NCI-H774 (cell line): Measurements from ENCODE around the gene SBF1.

Experiments
- DNase-seq: peaks from one replicate; lab custom pipeline; 2025; lab: John Stamatoyannopoulos, UW

Gene SBF1

DNA sequence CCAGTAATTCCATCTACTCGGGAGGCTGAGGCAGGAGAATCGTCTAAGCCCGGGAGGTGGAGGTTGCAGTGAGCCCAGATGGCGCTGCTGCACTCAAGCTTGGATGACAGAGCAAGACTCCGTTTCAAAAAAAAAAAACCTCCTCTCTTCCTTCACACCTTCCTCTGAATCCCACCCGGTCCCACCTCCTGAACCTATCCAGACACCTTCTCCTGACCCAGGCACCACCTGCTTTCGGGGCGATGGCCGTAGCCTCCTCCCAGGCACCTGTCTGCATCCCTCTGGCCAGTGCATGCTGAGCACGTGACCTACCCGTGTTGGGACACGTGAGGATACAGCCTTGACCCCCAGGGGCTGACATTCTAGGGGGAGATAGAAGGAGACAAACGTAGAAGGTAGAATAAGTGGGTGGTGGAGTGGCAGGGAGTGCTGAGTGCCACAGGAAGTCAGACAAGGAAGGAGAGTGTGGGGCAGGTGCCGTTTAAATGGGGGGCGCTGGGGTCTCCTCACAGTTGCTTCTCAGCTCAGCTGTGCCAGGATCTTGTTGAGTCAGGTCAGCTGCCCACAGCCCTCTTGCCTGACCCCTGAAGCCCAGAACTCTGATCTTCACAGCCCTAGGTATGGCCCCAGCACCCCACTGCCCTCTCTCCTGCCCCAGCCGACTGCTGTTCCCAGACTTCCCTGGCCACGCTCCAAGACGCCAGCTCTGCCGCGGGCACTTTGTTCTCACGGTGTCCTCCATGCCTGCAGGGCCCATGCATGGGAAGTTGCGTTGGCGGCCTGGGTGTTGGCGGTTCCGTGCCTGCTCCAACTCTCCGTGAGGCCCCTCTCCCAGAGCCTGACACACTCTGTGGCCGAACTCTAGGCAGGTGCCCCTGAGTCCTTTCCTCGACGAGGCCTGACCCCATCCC lies 10.6 kb upstream of the SBF1 start:
- DNase-seq = no peak

DNA sequence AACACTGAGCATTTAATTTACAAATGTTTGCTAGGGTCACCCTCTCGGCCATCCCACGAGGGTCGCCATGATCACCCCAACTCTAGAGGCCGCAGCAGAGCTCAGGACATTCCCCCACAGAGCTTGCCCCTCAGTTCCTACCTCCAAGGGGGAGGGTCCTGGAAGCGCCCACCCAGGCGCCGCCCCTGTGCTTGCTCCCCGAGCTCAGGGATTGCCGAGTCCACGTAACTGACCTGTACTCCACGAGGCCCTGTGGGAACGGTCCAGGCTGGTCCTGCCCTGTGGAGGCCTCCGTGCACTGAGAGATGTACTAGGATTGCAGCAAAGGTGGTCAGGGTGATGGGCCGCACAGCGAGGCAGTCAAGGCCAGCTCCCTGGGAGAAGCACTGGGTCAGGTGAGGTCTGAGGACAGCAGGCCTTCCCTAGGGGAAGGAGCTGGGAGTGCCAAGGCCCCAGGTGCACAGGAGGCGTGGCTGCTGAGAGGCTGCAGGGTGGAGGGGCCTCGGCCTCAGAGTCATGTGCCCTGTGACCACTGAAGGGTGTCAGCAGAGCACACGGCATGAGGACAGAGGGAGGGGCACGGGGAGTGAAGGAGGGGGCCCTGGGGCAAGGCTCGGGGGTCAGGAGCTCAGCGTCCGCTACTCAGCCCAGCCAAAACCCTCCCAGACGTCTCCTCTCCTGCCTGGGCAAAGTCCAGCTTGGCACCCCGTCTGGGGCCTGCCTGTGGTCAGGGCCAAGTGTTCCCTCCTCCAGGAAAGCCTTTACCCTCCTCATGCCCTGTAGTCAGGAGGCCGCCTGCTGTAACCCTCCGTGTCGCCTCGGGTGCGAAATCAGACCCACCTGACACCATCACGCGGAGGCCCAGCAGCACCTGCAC lies 9.4 kb upstream of the SBF1 start:
- DNase-seq = no peak

DNA sequence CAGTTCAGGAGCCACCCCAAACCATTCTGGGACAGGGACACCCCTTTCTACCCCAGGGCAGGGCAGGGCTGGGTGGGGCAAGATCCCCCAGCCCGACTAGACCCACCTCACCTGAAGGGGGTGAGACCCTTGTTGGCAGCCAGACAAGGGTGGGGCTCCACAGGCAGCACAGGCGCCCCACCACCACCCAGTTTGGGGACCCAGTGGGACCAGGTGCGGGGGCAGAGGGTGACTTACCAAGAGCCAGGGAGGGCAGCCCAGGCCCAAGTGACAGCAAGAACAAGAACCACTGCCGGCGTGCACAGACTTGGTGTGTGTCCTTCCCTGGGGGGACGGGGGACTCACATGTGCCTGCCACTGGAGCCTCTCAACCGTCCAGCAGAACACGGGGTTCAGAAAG lies 8.7 kb upstream of the SBF1 start:
- no peak for DNase-seq

DNA sequence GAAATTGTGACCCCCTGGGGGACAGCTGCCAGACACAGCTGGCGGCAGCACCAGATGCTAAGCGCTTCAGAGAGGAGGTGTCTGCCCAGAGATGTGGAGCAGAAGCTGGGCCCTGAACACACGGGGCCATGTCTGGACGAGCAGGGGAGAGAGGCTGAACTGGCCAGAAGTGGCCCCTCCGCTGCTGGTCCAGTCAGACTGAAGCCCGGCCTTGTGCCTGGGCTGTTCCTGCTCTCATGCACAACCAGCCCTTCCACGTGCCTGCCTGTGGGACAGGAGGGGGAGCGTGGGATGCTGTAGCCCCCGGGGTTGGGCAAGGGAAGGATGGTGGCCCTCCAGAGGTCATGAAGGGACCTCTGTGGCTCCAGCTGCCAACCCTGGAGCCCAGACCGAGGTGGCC lies 8.3 kb upstream of the SBF1 start:
- no peak for DNase-seq

DNA sequence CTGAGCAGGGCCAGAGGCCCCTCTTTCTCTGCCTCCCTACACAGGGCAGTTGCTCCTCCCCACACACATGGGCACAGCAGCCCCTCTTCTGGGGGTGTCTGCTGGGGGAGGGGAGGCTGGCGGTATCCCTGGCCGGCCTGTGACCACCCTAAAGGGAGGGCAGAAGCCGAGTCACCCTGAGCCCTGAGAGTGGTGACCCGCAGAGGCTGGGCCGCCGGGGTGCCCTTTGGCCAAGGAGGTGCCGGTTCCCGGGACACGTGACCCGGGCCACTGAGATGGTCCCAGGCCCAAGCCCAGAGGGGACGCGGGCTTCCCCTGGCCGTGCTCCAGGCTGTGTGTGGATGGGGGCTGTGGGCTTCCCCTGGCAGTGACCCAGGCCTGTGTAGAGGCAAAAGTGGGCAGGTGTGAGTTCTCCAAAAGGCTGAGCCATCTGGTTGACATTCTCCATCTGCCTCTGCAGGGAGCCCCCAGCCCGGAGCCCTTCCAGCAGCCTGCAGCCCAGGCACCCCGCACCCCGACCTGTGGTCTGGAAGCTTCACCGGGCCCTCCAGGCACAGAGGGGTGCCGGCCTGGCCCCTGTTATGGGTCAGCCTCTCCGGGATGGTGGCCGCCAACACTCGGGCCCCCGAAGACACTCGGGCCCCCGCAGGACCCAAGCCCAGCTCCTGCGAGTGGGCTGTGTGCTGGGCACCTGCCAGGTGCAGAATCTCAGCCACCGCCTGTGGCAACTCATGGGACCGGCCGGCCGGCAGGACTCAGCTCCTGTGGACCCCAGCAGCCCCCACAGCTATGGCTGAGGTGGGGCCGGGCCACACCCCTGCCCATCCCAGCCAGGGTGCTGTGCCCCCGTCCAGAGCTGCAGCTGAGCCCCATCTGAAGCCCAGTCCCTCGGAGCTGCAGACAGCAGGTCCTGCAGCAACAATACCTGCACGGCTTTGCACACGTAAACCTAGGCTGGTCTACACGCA lies 7.6 kb upstream of the SBF1 start:
- DNase-seq = no peak

DNA sequence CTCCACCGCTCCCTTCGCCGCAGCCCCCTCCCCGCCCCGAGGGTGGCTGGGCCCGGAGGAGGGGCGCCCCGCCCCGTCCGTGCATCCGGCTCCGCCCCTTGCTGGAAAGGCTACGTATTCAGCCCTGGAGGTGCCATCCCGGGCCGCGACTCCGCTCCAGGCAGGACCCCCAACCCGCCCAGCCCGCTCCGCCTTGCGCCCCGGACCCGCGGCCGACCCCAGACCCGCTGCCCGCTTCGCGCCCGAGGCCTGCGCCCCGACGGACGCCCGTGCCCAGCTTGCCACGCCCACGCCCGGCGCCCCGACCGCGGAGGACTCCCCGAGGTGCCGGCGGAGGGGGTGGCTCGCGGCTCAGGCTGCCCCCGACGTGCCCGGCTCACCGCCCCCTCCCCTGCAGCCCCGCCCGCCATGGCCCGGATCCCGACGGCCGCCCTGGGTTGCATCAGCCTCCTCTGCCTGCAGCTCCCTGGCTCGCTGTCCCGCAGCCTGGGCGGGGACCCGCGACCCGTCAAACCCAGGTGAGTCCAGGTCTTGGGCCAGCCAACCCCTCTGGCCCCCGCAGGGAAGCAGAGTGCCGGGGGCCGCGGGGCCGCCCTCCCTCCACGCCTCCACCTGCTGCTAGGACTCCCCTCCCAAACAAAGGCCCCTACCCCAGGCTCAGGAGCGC lies 6.7 kb upstream of the SBF1 start, which contains the start of gene ADM2:
Gene ADM2, plus strand, starts transcription at position 104 of the 667 bp plus-strand sequence. Its CDS starts 305 bp downstream, at position 409.
- no peak for DNase-seq

DNA sequence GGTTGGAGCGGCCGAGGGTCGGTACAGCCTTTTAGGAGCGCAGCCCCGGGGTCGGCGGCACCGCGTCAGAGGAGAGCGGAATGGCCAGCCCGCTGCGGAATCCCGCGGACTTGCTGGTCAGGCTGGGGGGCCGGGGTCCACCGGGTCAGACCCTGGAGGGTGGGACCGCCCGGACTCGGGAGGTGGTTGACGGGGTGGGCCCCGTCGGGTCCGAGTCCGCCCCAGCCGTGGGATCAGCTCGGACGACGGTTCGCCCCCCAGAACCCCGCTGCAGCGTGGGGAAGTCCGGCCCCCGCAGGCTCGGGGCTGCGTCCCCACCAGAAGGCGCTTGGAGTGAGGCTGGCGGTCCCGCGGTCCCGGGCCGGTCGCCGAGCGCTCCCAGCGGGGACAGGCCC lies 6.2 kb upstream of the SBF1 start:
- DNase-seq = no peak

DNA sequence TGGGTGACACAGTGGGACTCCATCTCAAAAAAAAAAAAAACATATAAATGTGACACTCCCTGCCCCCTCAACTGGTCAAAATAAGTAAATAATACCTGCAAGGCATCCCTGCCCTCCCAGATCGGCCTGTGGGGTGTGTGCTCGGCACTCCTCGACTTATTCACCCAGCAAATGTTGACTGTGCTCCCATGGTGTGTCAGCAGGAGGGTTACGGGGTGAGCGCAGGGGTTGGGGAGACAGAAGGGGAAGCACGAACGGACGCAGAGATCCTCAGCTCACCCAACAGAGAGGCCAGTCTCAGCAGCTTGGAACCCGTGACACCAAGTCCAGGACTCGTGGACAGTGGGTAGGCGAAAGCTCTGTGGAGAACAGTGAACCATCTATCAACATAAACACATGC lies 4.9 kb upstream of the SBF1 start:
- no peak for DNase-seq

DNA sequence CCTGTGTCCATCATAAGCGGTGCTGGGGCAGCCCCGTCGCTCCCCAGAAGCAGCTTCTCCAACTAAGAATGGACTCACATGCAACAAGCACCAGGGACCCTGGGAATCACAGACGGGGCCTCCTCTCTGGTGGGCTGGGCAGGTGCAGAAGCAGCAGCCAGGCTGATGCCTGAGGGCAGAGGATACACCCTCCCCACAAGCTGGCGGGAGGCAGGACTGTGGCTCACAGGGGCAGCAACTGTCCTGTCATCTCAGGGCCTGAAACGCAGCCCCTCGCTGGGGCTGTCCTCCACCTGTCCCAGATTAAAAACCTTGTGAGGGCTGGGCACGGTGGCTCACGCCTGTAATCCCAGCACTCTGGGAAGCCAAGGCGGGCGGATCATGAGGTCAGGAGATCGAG lies 3.1 kb upstream of the SBF1 start:
- no peak for DNase-seq

DNA sequence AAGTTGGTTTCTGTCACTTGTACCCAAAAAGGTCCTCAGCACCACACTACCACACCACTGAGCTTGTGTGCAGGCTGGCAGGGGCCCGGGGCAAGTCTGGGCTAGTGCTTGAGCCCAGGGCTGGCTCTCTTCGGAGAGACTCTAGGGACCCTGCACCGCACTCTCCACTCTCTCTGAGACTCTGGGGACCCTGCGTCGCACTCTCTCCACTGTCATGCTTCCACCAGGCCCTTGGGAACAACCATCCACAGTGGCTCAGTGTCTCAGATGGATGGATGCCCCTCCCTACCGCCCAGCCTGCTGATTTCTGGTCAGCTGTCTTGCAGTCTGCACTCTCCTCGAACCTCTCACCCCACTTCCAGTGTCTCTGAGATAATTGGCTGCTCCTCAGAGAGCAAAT lies 2.0 kb upstream of the SBF1 start:
- DNase-seq = no peak

DNA sequence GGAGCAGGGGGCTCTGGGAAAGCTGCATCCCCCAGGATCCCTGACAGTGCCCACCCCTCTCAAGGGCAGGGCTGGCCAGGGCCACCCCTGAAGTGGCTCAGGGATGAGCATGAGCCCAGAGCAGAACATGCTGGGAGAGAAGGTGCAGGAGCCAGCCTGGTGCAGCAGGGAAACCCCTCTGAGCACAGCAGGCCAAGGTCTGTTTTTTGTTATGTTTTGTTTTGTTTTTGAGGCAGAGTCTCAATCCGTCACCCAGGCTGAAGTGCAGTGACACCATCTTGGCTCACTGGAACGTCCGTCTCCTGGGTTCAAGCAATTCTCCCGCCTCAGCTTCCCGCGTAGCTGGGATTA lies 792 bp upstream of the SBF1 start:
- no peak for DNase-seq

DNA sequence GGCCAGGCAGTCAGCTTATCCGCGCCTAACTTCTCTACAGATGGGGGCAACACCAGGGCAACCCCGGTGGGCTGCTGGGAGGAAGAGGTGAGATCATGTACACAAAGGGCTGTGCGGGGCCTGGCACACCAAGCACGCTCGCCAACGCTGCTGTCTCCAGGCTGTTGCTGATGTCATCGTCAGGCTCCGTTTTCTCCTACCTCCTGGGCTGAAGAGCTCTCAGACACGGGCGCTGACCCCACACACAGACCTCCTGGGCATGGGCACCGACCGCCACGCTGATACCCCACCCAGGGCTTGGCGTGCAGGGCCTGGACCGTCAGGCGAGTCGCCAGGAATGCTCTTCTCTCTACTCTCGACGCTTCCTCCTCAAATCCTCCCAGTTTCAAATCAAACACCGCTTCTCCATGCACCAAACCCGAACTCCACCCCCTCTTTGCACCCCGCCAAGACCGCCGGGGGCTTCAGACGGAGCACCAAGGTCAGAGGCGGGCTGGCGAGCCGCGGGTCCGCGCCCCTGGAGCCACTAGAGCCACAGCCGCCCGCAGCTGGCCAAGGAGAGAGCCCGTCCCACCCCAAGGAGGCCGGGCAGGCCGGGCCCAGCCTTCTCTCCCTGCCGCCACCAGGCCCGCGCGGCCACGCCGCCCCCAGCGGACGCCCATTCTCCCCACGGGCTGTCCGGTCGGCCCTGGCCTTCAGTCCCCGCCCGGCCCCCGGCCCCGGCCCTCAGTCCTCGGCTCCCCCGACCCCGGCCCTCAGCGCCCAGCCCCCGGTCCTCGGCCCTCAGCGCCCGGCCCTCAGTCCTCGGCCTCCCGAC lies 772 bp downstream of the SBF1 start:
- no peak for DNase-seq

DNA sequence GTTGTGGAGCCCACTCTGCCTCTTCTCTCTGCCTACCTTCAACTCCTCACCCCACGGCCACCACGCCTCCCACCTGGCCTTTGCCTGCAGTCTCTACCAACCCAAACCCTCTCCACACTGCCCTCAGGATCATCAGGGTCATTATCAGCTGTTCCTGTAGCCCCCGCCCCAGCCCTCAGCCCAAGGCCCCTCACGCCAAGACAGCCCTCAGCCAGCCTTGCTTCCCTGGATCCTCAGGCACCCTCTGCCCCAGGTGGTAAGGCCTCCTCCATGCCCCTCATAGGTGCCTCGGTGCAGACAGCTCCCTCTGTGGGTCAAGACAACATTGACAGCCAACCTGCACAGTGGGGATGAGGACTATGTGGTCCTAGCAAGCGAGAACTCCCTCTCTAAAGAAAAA lies 1.7 kb downstream of the SBF1 start:
- DNase-seq = no peak

DNA sequence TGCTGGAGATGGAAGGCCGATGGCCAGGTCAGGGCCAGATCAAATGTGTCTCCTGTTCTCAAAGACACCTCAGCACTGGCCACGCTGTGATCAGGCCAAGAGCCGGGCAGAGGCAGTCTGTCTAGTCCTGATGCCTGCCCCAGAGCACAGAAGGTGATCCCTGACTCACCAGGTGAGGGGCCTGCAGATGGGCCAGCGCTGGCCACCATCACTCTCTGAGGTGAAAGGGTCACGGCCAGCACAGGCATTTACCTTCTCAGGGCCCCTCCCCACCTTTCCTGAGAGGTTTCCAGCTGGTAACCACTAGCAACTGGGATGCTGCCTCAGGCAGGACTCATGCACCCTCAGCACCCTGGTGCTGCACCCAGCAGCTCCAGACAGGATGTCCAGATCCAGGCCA lies 2.9 kb downstream of the SBF1 start:
- no peak for DNase-seq

DNA sequence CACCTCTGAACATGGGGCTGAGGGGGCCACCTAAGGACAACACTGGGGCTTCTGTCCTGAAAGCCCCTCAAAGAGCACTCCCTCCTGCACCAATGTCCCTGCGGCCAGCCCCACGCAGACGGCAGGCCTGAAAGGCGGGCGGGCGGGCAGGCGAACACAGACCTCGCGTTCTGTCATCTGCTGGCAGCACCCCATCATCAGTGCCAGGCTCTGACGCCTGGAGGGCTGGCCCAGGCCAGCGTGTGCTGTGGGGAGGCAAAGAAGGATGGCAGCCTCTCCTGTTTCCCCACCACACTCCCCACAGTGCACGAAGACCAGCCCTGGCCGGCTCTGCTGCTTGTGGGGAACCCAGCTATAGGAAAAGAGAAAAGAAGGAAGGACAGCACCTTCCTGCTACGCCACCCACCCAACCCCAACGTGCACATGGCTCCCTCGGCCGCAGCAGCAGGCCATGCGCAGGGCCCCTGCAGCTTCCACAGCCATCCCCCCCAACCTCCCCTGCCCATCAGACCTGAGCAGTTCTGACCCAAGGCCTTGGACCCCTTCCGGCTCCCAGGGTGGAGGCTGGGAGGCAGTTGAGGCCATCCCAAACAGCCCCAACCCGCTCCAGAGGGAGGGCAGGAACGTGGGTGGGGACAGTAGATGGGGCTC lies 3.5 kb downstream of the SBF1 start:
- DNase-seq = no peak

DNA sequence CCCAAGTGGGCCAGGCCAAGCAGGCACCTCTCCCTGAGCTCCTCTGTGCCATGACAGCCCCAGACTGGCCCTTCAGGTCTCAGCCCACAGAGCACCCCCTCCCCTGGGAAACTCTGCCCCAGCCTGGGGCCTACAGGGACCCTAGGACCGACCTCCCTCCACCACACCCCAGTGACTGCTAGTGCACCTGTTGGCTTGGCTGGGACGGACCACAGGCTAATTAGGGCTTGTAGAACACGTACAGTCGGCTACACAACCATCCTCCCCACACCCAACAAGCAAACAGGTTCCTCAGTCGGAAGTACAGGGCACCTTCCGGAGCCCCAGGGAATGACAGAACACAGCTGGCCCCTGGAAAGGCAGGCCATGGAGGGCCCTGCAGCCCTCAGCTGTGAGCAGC lies 4.3 kb downstream of the SBF1 start:
- no peak for DNase-seq

DNA sequence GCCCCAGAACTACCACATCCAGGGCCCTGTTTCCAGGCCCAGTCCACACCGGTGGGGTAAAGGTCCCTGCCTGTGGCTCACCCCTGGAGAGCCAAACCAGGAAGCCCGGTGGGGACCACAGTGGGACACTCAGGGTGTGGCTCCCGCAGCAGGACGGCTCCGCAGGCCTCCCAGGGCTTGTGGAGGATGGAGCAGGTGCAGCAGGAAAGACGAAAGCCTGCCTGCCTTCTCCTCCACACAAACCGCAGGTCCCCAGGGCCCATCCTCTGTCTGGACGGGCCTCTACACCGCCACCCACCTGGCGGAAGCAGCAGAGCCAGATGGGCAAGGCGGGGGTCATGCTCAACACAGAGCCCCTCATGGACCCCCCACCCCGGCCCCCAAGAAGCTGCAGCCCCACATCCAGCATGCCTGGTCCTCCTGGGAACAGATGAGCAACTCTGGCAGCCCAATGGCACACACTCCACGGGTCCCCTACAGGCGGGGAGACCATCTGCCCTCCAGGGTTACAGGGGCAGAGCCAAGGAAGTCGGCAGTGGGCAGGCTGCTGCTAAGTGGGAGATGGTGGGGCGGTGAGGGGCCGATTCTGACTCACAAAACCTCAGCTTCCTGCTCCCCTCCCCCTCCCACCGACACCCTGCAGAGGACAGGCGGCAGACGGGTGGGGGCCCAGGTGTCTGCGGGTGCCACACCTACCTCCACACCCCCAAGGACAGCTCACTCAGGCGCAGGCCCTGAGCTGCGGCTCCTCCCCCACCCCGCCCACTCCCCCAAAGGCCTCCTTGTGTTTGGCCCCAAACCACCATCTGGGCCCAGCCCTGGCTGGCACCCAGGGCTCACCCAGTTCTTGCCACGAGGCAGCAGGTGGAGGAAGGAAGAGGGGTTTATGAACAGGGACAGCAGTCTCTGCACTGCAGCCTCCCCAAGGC lies 5.2 kb downstream of the SBF1 start:
- DNase-seq = no peak

DNA sequence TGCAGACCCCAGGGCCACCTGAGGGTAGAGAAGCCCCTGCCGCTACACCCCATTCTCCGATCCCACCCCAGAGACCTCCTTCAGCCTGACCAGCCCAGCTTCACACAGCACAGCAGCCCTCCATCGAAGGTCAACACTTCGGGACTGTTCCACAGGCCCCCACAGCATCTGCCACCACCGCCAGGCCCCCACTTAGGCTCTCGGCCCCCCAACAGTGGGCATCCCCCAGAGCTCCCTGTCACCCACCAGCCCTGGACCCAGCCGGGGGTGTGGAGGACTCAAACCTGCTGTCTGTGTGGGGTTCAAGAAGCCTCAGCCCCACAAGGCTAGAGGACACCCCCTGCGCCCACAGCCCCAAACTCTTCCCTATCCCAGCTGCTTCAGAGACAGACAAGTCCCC lies 6.2 kb downstream of the SBF1 start:
- DNase-seq = no peak
